Stimulated activated CD8-positive, alpha-beta memory T cell treated with anti-CD3 and anti-CD28 coated beads, Interleukin-7, amount 100 ng/mL, for 48 hours (primary cell): ENCODE data around the gene FRMD4A.

ENCODE experiments used
- DNase-seq, 2 donors: peaks; one replicate each; pipeline ENCODE4 v3.0.0-alpha.2; 2020; ENCODE audit warnings: low read depth in 1 of 2; ENCODE audit errors: extremely low read depth in 1 of 2

Gene FRMD4A

GRCh38 chr10:14296065-14296709 lies 34.5 kb downstream of the FRMD4A start:
- DNase-seq, result no peak

GRCh38 chr10:14294347-14295059 lies 36.2 kb downstream of the FRMD4A start:
- DNase-seq, result no peak

GRCh38 chr10:14293526-14293925 lies 37.2 kb downstream of the FRMD4A start:
- no peak for DNase-seq

GRCh38 chr10:14291296-14291695 lies 39.4 kb downstream of the FRMD4A start:
- DNase-seq, result no peak

GRCh38 chr10:14285941-14286560 lies 44.7 kb downstream of the FRMD4A start:
- no peak for DNase-seq

- DNase-seq, result no peak
These were observed 48.4 kb downstream of the FRMD4A start for GRCh38 chr10:14282276-14282675.

GRCh38 chr10:14278533-14278932 lies 52.2 kb downstream of the FRMD4A start:
- no peak for DNase-seq

- DNase-seq, result no peak
These were observed 54.5 kb downstream of the FRMD4A start for GRCh38 chr10:14276210-14276609.

GRCh38 chr10:14271621-14272020 lies 59.1 kb downstream of the FRMD4A start:
- no peak for DNase-seq

GRCh38 chr10:14270370-14270769 lies 60.4 kb downstream of the FRMD4A start:
- DNase-seq, result no peak

- no peak for DNase-seq
These were observed 65.0 kb downstream of the FRMD4A start for GRCh38 chr10:14265709-14266108.

GRCh38 chr10:14262836-14263425 lies 67.8 kb downstream of the FRMD4A start:
- DNase-seq, result no peak

GRCh38 chr10:14261336-14261735 lies 69.4 kb downstream of the FRMD4A start:
- DNase-seq, result no peak

GRCh38 chr10:14259696-14260566 lies 70.8 kb downstream of the FRMD4A start:
- DNase-seq, result no peak

- DNase-seq, result no peak
These were observed 76.4 kb downstream of the FRMD4A start for GRCh38 chr10:14254368-14254767.

- DNase-seq, result no peak
These were observed 77.0 kb downstream of the FRMD4A start for GRCh38 chr10:14253711-14254110.

GRCh38 chr10:14253079-14253478 lies 77.6 kb downstream of the FRMD4A start:
- no peak for DNase-seq

- no peak for DNase-seq
These were observed 80.1 kb downstream of the FRMD4A start for GRCh38 chr10:14250496-14251076.

- DNase-seq, result no peak
These were observed 83.2 kb downstream of the FRMD4A start for GRCh38 chr10:14247377-14248116.

GRCh38 chr10:14244801-14245211 lies 85.9 kb downstream of the FRMD4A start:
- no peak for DNase-seq
